IgD-negative memory B cell (primary cell): ENCODE data around the gene CCT7. TPM values are rescaled to one million over a fixed set of nuclear protein-coding genes. Genes with fewer than 3 reads are reported as not detected.

ENCODE experiments used
- H3K27ac Mint-ChIP-seq, 3 donors: one replicate each; pipeline ENCODE4 v1.8.0; 2020 to 2022; ENCODE audit warnings: mild to moderate bottlenecking in 3 of 3, mixed read lengths in 3 of 3, moderate library complexity in 1 of 3
- H3K27me3 Mint-ChIP-seq: one replicate; pipeline ENCODE4 v1.8.0; 2021; ENCODE audit warnings: mixed read lengths
- H3K36me3 Mint-ChIP-seq: one replicate; pipeline ENCODE4 v1.8.0; 2020; ENCODE audit warnings: mild to moderate bottlenecking, mixed read lengths
- H3K4me1 Mint-ChIP-seq, 3 donors: one replicate each; pipeline ENCODE4 v1.8.0; 2020 to 2022; ENCODE audit warnings: mixed read lengths in 3 of 3, mild to moderate bottlenecking in 1 of 3
- H3K4me3 Mint-ChIP-seq, 4 donors: one replicate each; pipeline ENCODE4 v1.8.0; 2020 to 2022; ENCODE audit warnings: mild to moderate bottlenecking in 4 of 4, mixed read lengths in 4 of 4, moderate library complexity in 3 of 4
- H3K9me3 Mint-ChIP-seq, 3 donors: one replicate each; pipeline ENCODE4 v1.8.0; 2020 to 2021; ENCODE audit warnings: mixed read lengths in 3 of 3, mild to moderate bottlenecking in 1 of 3
- polyA plus RNA-seq: library from polyadenylated mRNA; unstranded; fragments of 300-500 nt; fragmentation: Illumina TruSeq; gene quantifications from one replicate; pipeline ENCODE4 v1.2.3, GENCODE V29; 2021

Gene CCT7
- polyA plus RNA-seq, 1 donor from 2014 or later, result 242 TPM

- Mint-ChIP-seq H3K4me3 (peak overlapping the region in 1 of 4 donors; percentile 10), H3K4me1 (peaks cover 15 to 32% (median 25%) of the 10 kb centered on the region in 3 donors), H3K27ac (no peak overlapping the region), H3K27me3 (no peaks in the 10 kb centered on the region), H3K36me3 (no peaks in the 10 kb centered on the region), H3K9me3 (no peaks in the 10 kb centered on the region)
These were observed 4.0 kb downstream of the CCT7 start for GRCh38 chr2:73238149-73238548.

DNA sequence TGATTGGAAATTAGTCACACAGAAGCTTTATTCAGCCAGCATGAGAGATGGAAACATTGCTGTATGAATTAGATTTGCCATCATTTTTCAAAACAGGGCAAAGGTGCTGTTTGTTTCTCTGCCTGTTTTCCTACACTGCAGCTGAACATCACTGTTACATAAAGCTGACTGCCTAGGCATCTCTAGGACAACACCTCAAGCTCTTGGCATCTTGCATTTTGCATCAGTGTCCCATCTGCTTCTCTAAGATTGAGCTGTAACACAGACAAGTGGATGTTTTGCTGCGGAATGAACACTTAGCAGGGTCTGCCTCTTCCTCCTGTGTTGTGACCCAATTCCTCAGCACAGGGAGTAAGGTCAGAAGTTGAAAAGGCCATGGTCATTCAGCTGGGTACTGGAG is 4.9 kb downstream of the CCT7 start:
- Mint-ChIP-seq H3K4me3 (no peak overlapping the region), H3K36me3 (no peaks in the 10 kb centered on the region), H3K27me3 (no peaks in the 10 kb centered on the region), H3K4me1 (peaks cover 15 to 32% (median 23%) of the 10 kb centered on the region in 3 donors), H3K27ac (no peak overlapping the region), H3K9me3 (no peaks in the 10 kb centered on the region)

DNA sequence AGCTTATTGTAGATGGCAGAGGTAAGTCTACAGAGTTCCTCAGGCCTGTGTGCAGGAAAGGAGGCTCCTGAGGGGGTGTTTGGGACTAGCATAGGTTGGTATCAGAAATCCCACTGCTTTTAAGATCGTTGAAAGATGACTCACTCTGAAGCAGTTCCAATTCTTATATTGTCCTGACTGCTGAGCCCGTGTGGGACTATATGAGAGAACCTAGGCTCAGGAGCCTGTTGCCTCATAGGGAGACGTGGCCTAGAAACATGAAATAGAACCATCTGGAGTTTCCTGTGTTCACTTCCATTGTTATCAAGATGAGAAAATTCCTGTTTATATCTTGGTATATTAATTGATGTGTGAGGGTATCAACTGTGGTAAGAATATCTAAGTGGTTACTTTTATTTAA is 5.7 kb downstream of the CCT7 start:
- Mint-ChIP-seq H3K9me3 (no peaks in the 10 kb centered on the region), H3K27me3 (no peaks in the 10 kb centered on the region), H3K27ac (no peak overlapping the region), H3K36me3 (no peaks in the 10 kb centered on the region), H3K4me1 (peaks cover 14 to 31% (median 16%) of the 10 kb centered on the region in 3 donors), H3K4me3 (no peak overlapping the region)

DNA sequence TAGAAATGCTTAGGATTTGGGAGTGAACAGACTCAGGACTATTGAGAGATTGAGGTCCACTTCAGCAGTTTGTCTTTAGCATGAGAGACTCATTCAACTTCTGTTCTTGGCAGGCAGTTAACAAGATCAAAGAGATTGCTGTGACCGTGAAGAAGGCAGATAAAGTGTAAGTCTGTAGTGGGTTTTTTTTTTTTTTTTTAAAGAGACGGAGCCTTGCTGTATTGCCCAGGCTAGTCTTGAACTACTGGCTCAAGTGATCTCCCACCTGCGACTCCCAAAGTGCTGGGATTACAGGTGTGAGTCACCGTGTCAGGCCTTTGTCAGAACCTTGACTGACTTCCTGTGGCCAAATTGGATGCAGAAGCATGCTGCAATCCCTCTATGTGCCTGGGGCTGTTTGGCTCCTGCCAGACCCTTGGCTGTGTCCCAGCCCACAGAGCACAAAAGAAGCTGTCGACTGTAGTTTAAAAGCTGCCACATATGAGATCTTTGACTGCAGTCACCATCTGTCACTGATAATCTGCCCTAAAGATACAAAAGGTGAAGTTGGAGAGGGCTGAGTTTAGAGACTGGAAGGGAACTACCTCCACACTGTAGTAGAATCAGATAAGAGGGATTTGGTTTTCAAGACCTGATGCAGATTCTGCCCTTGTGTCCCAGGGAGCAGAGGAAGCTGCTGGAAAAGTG is 9.9 kb downstream of the CCT7 start:
- H3K27me3 Mint-ChIP-seq, result no peaks in the 10 kb centered on the region
- no peaks in the 10 kb centered on the region for H3K36me3 Mint-ChIP-seq
- no peaks in the 10 kb centered on the region for H3K9me3 Mint-ChIP-seq
- no peak overlapping the region for H3K4me3 Mint-ChIP-seq
- no peak overlapping the region for H3K27ac Mint-ChIP-seq
- peaks cover 0 to 4% (median 0%) of the 10 kb centered on the region in 3 donors for H3K4me1 Mint-ChIP-seq

GRCh38 chr2:73244580-73244979 is 10.5 kb downstream of the CCT7 start:
- no peaks in the 10 kb centered on the region for H3K4me1 Mint-ChIP-seq
- no peak overlapping the region for H3K4me3 Mint-ChIP-seq
- H3K27ac Mint-ChIP-seq, result no peak overlapping the region
- H3K27me3 Mint-ChIP-seq, result no peaks in the 10 kb centered on the region
- H3K36me3 Mint-ChIP-seq, result no peaks in the 10 kb centered on the region
- no peaks in the 10 kb centered on the region for H3K9me3 Mint-ChIP-seq

DNA sequence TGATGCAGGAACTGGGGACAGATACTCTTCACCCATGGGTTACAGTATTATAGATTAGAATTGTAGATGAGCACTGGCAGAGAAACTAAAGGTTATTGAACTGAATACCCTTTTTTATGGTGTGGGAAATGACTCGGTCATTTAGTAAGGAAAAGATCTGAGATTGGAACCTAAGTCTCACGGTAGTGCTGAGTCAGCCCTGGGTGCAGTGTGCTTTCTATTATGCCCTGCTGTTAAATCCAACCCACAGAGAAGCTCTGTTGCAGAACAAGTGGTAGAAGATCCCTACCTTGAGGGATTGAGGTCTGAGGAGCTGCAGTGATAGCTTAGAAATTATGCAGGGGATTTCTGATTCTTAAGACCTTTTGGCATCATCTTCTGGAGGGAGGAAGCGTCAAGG is 12.7 kb downstream of the CCT7 start:
- peak overlapping the region in 1 of 4 donors; percentile 58 for H3K4me3 Mint-ChIP-seq
- no peaks in the 10 kb centered on the region for H3K9me3 Mint-ChIP-seq
- no peaks in the 10 kb centered on the region for H3K36me3 Mint-ChIP-seq
- no peak overlapping the region for H3K27ac Mint-ChIP-seq
- no peaks in the 10 kb centered on the region for H3K27me3 Mint-ChIP-seq
- peaks cover 0 to 2% (median 0%) of the 10 kb centered on the region in 3 donors for H3K4me1 Mint-ChIP-seq

- Mint-ChIP-seq H3K27ac (no peak overlapping the region), H3K4me3 (no peak overlapping the region), H3K4me1 (peaks cover 0 to 2% (median 0%) of the 10 kb centered on the region in 3 donors), H3K9me3 (no peaks in the 10 kb centered on the region), H3K36me3 (no peaks in the 10 kb centered on the region), H3K27me3 (no peaks in the 10 kb centered on the region)
These were observed 15.5 kb downstream of the CCT7 start for GRCh38 chr2:73249636-73250035.

DNA sequence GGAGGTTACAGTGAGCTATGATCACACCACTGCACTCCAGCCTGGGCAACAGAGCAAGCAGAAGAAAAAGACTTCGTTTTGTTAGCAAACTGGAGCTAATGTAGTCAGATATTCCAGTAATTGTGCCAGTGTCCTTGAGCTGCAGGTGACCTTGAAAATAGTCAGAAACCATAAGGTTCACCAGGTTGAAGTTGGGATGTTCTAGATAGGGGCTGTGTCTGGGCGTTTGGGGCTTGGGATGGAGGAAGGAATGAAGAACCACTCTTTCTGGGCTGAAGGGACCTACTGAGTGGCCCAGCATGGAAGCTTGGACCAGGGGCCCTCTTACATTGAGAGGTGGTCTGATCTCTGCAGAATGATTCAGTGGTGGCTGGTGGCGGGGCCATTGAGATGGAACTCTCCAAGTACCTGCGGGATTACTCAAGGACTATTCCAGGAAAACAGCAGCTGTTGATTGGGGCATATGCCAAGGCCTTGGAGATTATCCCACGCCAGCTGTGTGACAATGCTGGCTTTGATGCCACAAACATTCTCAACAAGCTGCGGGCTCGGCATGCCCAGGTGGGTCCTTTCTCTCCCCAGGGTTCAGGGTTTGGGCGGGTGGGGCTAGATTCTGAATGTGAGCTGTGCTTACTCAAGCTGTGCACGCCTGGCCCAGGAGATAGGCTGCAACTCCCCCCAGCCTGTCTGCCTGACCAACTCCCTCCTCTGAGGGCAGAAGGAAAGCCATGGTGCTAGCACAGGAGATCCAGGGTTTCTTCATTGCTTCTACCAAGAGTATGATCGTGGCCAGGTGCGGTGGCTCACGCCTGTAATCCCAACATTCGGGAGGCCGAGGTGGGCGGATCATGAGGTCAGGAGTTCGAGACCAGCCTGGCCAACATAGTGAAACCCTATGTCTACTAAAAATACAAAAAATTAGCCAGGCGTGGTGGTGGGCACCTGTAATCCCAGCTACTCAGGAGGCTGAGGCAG is 17.1 kb downstream of the CCT7 start:
- Mint-ChIP-seq H3K9me3 (no peaks in the 10 kb centered on the region), H3K27me3 (no peaks in the 10 kb centered on the region), H3K27ac (peak overlapping the region in 1 of 3 donors; percentile 53), H3K36me3 (no peaks in the 10 kb centered on the region), H3K4me3 (no peak overlapping the region), H3K4me1 (peaks cover 0 to 4% (median 0%) of the 10 kb centered on the region in 3 donors)

- no peaks in the 10 kb centered on the region for H3K36me3 Mint-ChIP-seq
These were observed 18.3 kb downstream of the CCT7 start for GRCh38 chr2:73252238-73253027.

GRCh38 chr2:73253400-73253799 is 19.3 kb downstream of the CCT7 start:
- peaks cover 0 to 4% (median 0%) of the 10 kb centered on the region in 3 donors for H3K4me1 Mint-ChIP-seq
- H3K36me3 Mint-ChIP-seq, result no peaks in the 10 kb centered on the region
- no peaks in the 10 kb centered on the region for H3K27me3 Mint-ChIP-seq
- H3K27ac Mint-ChIP-seq, result no peak overlapping the region
- H3K4me3 Mint-ChIP-seq, result no peak overlapping the region
- H3K9me3 Mint-ChIP-seq, result no peaks in the 10 kb centered on the region

More at GRCh38 chr2:73252238-73253027, 18.3 kb downstream of the CCT7 start:
- H3K9me3 Mint-ChIP-seq, result no peaks in the 10 kb centered on the region
- peaks cover 0 to 4% (median 0%) of the 10 kb centered on the region in 3 donors for H3K4me1 Mint-ChIP-seq
- H3K4me3 Mint-ChIP-seq, result no peak overlapping the region
- H3K27me3 Mint-ChIP-seq, result no peaks in the 10 kb centered on the region
- H3K27ac Mint-ChIP-seq, result no peak overlapping the region

DNA sequence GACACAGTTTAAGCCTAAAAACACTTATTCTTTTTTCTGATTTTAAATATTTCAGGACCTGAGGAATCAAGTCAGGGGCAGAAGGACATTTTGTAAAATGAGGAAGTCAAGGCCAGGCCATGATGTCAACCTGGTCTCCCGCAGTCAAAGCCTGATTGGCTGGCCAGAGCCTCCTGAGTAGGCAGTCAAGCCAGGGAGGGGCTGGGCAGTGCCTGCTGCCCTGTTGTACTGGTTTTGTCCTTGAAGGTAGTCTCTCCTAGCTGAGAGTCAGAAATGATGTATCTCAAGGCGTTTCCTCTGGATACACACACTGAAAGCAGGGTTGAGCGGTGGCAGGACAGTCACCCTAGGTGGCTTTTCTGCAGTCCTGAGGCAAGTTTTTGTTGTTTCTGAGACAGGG is 19.8 kb downstream of the CCT7 start:
- no peaks in the 10 kb centered on the region for H3K27me3 Mint-ChIP-seq
- H3K4me1 Mint-ChIP-seq, result peaks cover 0 to 4% (median 0%) of the 10 kb centered on the region in 3 donors
- no peaks in the 10 kb centered on the region for H3K36me3 Mint-ChIP-seq
- H3K27ac Mint-ChIP-seq, result no peak overlapping the region
- no peaks in the 10 kb centered on the region for H3K9me3 Mint-ChIP-seq
- no peak overlapping the region for H3K4me3 Mint-ChIP-seq

GRCh38 chr2:73254343-73255006 is 20.4 kb downstream of the CCT7 start:
- Mint-ChIP-seq H3K27ac (no peak overlapping the region), H3K36me3 (no peaks in the 10 kb centered on the region), H3K9me3 (no peaks in the 10 kb centered on the region), H3K4me1 (peaks cover 0 to 4% (median 0%) of the 10 kb centered on the region in 3 donors), H3K4me3 (no peak overlapping the region), H3K27me3 (no peaks in the 10 kb centered on the region)

DNA sequence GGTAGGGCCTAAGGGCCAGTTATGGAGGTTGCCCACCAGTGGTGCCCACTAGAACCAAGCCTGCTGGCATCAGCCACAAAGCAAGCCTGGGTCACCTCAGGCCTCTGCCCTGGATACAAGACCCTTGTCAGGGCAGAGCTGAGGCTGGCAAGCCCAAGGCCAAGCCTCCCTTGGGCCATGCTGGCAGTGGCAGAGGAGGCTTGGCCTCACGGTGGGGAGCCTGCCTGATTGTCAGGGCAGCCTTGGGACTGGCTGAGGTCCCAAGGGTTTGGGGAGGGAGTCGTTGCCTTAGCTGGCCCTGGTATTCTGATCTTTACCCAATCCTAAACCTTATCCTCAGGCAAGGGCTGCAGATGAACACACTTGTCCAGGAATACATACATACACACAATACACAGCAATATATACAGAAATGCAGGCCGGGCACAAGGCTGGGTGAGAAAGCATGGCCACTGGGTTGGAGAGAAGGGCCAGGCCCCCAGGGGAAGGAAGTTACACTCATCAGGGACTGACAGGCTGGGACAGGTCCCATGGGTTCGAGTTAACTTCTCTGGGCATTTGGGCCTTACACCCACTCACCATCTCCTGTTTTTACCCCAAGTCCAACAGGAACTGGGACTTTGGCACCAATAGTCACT is 21.0 kb downstream of the CCT7 start:
- H3K4me1 Mint-ChIP-seq, result peaks cover 0 to 1% (median 0%) of the 10 kb centered on the region in 3 donors
- no peaks in the 10 kb centered on the region for H3K27me3 Mint-ChIP-seq
- no peaks in the 10 kb centered on the region for H3K36me3 Mint-ChIP-seq
- no peak overlapping the region for H3K27ac Mint-ChIP-seq
- H3K9me3 Mint-ChIP-seq, result no peaks in the 10 kb centered on the region
- no peak overlapping the region for H3K4me3 Mint-ChIP-seq
